ENCODE results near the gene PLAAT1.

GRCh38 chr3:193262707-193263106 is 21.7 kb downstream of the PLAAT1 start:
- TF ChIP-seq CTCF (IDR thresholded peaks at IDR 0.05): no peak
- TF ChIP-seq ESRRA (CRISPR knock-in tag; IDR thresholded peaks at IDR 0.05; ENCODE audit: borderline replicate concordance): no peak
- TF ChIP-seq JUN (CRISPR knock-in tag; IDR thresholded peaks at IDR 0.05): no peak
- TF ChIP-seq HMGXB4 (CRISPR knock-in tag; IDR thresholded peaks at IDR 0.05): no peak
- no peak for TF ChIP-seq E2F5 (CRISPR knock-in tag; IDR thresholded peaks at IDR 0.05)
- TF ChIP-seq ZNF121 (CRISPR knock-in tag; IDR thresholded peaks at IDR 0.05): no peak
- no peak for TF ChIP-seq ELF4 (CRISPR knock-in tag; IDR thresholded peaks at IDR 0.05; ENCODE audit: low read depth)
- no peak for TF ChIP-seq PRDM15 (CRISPR knock-in tag; IDR thresholded peaks at IDR 0.05)
- TF ChIP-seq ZNF425 (CRISPR knock-in tag; conservative IDR thresholded peaks at IDR 0.05): no peak
- no peak for TF ChIP-seq SOX15 (CRISPR knock-in tag; IDR thresholded peaks at IDR 0.05)

Measured in WTC11 (cell line).